NCI-H460 (cell line): ENCODE data around the gene ZC3HAV1L. TPM values are rescaled to one million over a fixed set of nuclear protein-coding genes. Genes with fewer than 3 reads are reported as not detected.

Experiments used
- total RNA-seq: library from RNA; depleted of rRNA; stranded (reverse); fragments of >200 nt; shearing (Covaris generic); gene quantifications from 2 replicates; pipeline ENCODE4 v1.2.3, GENCODE V29; 2014; rRNA removed

ZC3HAV1L gene
- total RNA-seq, 1 experiment from 2014 or later, result 11.4 TPM

Other genes with a start within 250 kb of the ZC3HAV1L start
- not detected in 2 replicates for gene TMEM213, start 238.0 kb downstream of the ZC3HAV1L start, total RNA-seq
- 0.15 and 0.23 TPM in 2 replicates for gene ATP6V0A4, start 237.8 kb downstream of the ZC3HAV1L start, total RNA-seq
- gene KIAA1549, start 54.7 kb downstream of the ZC3HAV1L start, total RNA-seq, result 6.3 and 7.5 TPM in 2 replicates
- gene ZC3HAV1, start 73.7 kb upstream of the ZC3HAV1L start, total RNA-seq, result 43.7 and 45.8 TPM in 2 replicates
- 5.4 and 6.5 TPM in 2 replicates for gene UBN2, start 195.2 kb upstream of the ZC3HAV1L start, total RNA-seq